ENCODE measurements around the gene SH3RF1.
"Not testable (repeated sequence)": the region's sequence is repeated elsewhere in the genome, so short reads cannot be mapped to it uniquely, and the experiment has no call there.

Gene SH3RF1

DNA sequence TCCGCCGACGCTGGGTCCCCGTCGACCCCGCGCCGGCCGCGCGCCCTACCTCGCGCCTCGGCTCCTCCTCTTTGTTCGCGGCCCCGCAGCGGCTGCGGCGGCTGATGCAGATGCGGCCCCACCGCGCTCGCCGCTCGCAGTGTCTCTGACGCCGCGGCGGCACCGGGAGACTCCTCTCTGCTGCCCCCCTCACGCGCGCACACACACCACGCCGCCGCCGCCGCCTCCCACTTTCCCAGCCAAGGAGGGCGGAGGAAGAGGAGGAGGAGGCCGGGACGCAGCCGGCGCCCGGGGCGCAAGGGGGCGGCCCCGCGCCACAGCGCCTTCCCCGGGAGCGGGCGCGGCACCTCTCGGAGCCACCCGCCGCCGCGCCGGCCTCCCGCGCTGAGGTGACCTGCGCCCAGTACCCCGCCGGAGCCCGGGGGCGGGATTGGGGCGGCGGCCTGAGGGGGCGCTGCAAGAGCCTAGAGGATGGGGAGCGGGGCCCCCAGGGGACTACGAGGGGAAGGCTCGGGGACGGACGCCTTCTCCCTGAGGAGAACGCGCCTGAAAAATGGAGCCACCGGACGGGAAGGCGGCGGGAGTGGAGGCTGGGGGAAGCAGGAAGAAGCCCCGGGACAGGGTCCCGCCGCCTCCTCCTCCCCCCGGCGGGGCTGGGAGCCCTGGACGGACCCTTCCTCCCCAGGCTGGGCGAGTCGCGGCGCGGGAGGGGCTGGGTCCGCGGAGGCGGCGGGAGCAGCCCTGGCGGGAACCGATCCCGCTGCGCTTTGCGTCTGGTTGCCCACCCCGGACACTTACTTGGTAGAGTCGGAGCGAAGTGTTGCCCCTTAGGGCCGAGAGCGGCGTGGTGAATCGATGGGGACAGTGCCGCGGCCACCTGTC, at the start of gene SH3RF1:
TSS of gene SH3RF1 (minus strand) at position 147 of the 882 bp plus-strand sequence. CDS start 1,744 bp downstream, outside the sequence.
- DNase-seq (ENCODE audit: low spot score) = peak; percentile 86

DNA sequence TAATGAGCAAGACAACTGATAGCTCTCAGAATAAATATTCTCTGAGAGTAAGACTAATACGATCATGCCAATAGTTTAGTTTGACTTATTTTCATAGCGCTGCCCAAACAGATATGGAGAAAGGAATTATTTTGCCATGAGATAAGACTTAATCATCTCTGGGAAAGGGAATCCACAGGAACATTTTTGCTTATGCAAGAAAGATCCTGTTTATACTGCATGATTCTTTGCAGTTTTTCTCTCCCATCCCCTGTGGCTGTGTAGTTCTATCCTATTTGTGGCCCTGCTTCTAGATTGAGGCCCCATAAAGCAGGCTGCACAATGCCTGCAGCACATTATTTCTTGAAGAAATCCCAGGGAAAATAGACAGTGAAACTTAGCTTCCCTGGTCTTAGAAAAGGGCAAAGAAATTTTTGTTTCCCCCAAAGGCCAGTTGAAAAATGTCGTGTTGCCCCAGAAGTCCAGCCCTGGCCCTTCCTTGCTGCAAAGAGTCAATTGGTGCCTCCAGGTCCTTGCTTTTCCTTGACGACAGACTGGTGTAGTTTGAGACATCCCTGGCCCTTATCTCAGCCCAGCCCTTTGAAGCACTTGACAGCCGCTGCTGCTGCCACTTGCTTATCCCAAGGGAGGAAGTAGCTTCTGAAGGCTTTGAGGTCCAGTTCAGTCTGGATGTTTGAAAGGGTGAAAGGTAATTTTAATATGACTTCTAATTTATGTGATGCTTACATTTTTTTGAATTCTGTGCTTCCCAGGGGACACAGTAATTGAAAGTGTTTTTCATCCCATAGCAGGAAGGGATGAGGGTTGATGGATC, 45.0 kb upstream of the SH3RF1 start:
- no peak for DNase-seq (ENCODE audit: low spot score)

DNA sequence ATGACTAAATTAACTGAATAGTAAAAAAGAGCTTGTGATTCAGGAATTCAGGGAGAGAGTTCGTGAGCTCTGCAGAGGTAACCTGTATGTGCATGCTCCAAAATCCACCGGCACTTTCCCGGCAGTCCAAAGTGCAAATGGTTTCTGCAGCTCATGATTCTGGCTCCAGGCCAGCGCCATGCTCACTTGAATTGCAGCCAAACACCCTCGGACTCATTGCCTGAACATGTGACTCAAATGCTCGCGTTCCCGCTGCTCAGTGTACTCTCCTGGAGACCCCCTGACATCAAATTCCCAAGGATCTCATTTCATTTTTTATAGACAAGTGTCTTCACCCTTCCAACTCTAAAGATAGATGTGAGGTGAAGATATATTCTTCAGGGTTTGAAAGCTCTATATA, 44.1 kb upstream of the SH3RF1 start:
- peak; percentile 87 for DNase-seq (ENCODE audit: low spot score)

DNA sequence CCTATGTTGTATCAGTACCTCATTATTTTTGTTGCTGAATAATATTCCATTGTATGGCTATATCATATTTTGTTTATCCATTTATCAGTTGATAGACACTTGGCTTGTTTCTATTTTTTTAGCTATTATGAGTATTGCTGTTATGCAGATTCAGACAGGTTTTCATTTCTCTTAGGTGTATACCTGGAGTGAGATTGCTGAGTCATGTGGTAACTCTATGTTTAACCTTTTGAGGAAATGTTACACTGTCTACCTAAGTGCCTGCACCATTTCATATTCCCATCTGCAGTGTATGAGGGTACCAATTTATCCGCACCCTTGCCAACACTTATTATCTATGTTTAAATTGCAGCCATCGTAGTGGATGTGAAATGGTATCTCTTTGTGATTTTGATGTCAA, 43.0 kb upstream of the SH3RF1 start:
- no peak for DNase-seq (ENCODE audit: low spot score)

DNA sequence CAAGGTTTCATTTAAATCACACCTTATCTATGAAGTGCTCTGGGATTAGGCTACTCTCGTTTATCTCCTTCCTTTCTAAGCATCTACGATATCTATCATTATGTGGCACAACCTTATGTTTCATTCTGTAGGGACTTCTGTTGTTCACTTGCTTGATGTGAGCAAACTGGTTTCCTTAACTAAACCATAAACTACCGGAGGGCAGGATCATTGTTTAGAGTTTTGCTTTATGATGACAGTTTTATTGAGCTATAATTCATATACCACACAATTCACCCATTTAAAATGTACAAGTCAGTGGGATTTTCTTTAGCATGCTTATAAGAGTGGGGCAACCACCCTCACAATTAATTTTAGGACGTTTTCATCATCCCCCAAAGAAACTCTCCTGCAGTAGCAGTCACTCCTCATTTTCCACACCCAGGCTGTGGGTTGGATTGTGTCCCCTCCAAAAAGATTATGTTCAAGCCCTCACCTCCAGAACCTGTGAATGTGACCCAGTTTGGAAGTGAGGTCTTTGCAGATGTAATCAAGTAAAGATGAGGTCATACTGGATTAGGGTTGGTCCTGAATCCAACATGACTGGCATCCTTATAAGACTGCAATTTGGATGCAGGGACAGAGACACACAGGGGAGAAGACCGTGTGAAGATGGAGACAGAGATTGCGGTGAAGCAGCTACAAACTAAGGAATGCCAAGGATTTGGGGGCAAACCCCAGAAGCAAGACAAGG, 42.1 kb upstream of the SH3RF1 start:
- peak; percentile 41 for DNase-seq (ENCODE audit: low spot score)

DNA sequence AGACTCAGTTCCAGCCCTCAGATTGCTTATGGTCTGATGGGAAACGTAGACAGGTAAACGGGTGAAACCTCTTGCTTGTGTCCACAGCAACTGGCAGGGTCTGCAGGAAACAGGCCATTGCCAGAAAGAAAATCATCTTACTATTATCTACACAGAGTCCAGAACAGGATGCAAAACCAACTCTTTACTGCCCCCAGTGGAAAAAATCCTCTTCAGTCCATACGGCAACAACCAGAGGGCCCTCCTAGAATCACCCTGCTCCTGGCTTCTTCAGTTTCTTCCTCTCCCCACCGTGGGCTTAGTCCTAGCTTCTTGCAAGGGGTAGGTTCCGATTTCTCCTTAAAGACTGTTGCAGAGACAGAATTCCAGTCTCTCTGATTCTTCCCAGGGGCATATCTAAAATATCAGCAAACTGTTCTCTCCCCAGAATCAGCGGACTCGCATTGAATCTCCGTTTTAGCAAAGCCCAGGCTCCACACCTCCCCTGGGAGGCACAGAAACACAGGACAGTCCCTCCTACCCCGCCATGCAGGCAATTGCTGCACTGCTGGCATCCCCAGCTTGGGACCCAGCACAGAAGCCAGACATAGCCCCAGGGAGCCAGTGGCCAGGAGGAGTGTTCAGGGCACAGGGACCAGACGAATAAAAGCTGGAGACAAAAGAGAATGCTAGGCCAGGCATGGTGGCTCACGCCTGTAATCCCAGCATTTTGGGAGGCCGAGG, 41.0 kb upstream of the SH3RF1 start:
- peak; percentile 59 for DNase-seq (ENCODE audit: low spot score)

DNA sequence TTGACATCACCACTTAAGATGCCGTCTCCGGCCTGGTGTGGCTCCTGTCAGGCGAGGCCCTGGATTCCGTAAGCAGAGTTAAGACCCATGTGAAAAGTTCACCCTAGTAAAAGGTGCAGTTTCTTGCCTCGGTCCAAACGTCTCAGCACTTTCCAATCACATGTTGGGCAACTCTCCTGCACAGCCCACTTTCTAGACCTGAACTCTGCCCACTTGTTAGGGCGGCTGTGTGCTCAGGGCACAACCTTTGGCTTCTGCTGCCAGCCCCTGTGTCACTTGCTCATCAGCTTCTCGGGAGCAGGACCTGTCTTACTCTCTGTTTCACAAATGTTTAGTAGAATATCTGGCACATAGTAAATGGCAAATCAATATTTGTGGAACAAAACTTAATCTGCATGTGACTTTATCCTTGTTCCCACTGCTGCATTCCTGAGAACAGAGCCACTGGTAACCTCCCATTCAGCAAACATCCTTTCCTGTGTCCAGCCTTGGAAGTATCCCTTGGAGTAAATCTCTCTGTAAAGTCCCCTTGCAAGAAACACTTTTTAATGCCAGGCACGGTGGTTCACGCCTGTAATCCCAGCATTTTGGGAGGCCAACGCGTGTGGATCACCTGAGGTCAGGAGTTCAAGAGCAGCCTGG, 38.7 kb upstream of the SH3RF1 start:
- DNase-seq (ENCODE audit: low spot score) = no peak

DNA sequence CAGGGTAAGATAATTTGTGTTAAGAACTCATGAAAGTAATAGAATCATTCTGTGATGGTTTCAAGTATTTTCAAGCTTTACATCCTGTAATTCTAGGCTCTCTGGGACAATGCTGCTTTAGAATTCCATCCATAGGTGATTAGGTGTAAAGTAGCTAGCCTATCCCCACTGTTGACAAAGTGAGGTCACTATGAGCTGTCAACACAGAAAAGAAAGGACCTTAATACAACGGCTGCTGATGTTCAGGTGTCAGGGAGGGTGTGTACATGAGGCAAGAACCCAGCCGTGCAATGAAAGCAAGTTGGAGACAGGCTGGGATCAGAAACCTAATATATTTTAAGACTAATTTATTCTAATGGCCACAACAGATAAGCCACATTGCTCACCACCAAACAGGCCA, 36.8 kb upstream of the SH3RF1 start:
- DNase-seq (ENCODE audit: low spot score) = no peak

DNA sequence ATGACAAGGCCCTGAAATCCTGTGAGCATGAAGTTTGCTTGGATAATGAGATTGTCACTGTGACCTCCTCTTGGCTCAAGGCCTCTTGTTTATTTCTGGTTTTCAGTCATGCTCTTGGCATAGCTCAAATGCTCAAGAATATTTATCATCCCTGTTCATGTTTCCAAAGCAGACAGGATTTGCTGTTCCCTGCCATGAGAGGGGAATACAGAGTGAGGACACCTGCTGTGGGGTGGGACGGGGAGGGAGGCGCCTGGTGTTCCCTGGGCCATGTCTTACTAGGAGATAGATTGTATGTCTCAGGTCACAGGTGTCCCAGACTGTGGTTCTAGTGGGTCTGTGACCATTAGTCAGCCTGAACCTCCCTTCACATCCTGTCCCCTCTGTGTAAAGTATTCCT, 34.9 kb upstream of the SH3RF1 start:
- DNase-seq (ENCODE audit: low spot score) = no peak

DNA sequence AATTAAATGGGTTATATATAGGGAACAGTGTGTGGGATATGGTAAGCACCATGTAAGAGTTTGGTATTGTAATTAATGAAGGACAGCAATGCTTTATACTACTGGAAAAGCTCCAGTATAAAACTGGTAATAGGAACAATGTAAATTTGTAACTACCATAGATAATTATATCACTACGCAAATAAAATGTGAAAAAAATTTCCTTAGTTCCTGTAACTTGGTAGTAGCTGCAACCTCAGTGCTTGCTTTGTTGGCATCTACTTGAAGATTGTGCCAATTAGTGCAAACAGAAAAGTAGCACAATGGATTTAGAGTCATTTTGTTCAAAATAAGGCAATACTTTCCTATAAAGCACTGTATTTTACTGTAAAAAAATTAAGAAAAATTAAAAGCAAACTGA, 34.4 kb upstream of the SH3RF1 start:
- DNase-seq (ENCODE audit: low spot score) = no peak

DNA sequence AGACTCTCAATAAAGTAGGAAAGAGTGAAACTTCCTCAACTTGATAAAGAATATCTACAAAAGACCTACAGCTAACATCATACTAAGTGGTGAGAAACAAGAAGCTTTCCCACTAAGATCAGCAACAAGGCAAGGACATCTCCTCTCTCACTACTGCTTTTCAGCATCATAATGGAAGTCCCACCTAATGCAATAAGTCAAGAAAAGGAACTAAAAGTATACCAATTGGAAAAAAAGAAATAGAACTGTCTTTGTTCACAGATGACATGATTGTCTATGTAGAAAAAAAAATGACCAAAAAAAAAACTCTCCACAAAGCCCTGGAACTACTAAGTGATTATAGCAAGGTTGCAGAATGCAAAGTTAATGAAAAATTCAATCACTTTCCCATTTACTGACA, 25.1 kb upstream of the SH3RF1 start:
- DNase-seq (ENCODE audit: low spot score) = no peak

DNA sequence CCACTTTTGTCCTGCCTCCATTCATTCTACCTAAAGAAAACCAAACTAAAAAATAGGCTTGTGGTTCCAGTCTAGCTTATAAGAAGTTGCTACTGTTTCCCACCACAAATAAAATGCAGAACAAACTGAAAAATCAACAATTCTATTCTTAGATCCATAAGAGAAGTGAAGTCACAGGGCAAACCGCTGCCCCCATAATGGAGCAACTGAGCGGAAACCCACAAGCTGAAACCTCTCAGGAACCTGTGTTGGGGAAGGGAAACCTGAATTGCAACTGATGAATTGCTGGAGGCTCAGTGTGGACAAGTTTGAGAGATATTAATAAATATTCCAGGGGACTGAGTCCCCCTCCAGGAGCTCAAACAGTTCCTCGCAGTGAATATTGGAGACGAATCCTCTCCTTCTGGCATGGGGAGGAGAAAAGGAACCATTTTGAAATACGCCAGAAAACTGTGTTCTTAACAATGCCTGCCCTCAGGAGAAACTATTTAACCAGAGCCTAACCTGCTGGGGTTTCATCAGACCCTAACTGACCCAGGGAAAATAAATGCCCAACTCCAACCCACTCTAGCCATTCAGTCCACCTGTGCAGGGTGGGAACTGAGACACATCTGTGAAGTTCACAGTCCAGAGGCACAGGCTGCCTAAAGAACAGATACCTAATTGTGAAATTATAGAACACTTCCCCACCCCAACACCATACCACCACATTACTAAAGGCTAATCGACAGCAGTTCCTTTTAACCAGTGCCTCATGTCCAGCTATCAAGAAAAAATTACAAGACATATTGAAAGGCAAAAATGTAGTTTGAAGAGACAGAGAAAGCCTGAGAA, 22.8 kb upstream of the SH3RF1 start:
- DNase-seq (ENCODE audit: low spot score) = no peak

DNA sequence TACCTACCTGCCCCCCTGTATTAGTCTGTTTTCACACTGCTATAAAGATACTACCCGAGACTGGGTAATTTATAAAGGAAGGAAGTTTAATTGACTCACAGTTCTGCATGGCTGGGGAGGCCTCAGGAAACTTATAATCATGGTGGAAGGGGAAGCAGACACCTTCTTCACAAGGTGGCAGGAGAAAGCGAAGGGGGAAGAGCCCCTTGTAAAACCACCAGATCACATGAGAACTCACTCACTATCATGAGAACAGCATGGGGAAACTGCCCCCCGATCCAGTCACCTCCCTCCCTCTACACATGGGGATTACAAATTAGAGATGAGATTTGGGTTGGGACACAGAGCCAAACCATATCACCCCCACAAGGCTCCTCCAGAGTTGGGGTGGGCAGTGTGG, 17.2 kb upstream of the SH3RF1 start:
- not testable (repeated sequence) for DNase-seq (ENCODE audit: low spot score)

DNA sequence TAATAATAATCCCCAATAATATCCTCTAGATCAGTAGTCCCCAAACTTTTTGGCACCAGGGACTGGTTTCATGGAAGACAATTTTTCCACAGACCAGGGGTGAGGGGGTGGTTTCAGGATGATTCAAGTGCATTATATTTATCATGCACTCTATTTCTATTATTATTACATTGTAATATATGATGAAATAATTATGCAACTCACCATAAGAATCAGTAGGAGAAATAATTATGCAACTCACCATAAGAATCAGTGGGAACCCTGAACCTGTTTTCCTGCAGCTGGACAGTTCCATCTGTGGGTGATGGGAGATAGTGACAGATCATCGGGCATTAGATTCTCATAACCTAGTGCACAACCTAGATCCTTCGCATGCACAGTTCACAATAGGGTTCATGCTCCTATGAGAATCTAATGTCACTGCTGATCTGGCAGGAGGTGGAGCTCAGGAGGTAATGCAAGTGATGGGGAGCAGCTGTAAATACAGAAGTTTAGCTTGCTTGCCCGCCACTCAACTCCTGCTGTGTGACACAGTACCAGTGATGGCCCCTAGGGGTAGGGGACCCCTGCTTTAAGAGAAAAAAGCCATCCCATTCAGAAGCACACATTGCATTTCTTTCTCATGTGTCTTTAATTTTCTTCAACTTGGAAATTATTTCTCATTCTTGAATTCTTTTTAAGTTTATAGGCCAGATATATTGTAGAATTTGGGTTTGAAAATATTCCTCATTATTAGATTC, 16.0 kb upstream of the SH3RF1 start:
- DNase-seq (ENCODE audit: low spot score) = no peak

DNA sequence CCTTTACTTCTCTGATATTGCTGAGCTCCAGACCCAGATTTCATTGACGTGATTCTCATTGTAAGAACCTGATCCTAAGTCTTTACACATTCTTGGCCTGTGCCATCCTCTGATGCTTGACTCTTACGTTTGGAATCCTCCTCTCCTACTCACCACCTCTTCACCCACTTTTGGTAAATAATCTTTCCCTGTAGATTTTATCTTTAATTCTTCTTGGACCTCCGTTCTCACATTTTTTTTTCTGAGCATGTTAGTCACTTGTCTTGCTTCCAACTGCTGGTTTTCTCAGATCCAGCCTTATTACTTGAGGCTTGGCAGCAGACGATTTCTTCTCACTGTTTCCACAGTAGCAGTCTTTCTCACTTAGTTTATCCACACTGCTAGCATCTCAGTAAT, 12.4 kb upstream of the SH3RF1 start:
- no peak for DNase-seq (ENCODE audit: low spot score)

DNA sequence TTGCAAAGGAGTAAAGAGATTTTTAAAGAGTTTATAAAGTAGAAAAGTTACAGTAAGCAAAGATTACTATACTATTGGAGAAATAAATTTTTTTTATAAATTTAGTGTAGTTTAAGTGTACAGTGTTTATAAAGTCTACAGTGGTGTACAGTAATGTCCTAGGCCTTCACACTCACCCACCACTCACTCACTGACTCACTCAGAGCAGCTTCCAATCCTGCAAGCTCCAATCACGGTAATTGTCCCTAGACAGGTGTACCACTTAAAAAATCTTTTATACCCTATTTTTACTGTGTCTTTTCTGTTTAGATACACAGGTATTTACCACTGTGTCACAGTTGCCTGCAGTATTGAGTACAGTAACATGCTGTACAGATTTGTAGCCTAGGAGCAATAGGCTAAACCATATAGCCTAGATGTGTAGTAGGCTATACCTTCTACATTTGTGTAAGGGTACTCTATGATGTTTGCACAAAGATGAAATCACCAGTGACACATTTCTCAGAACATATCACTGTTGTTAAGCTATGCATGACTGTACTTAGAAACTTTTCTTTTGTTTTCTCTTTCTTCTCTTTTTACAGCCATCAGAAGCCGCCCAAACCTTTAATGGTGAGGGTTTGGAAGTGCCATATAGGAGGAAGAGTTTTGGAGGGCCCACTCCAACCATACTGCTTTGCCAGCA, 11.8 kb upstream of the SH3RF1 start:
- no peak for DNase-seq (ENCODE audit: low spot score)

DNA sequence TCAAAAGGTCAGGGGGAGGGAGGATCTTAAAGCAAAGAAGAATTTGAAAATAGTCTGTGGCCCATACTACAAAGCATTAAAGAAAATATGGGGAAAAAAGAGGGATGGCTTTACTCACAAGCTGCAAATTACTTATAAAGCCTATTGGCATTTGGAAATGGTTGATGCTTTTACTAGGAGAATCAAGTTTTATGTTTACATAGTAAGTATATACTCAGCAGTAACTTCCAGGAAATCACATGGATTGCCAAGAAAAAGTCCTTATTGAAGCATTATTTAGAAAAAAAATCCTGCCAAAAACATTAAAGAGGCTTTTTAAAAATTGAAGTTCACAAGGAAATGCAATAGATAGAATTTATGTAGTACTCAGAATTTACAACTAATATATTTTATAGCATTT, 8.4 kb upstream of the SH3RF1 start:
- no peak for DNase-seq (ENCODE audit: low spot score)

DNA sequence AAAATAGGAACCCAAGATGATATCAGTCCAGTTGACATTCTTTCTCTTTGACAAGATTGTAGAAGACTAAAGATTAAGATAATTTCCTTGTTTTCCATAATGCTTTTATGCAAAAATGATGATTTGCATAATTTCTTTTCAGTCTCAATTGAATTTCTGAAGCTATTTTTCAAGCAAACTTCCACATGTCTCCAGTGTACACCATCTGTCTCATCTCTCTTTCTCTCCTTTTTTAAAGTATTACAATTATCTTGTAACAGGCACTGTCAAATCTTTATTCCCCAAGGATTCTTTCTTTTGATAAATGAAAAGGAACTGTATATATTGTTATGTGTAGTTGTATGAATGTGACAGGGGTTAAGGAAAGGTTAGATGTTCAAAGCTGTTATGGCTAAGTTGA, 7.9 kb upstream of the SH3RF1 start:
- DNase-seq (ENCODE audit: low spot score) = no peak

DNA sequence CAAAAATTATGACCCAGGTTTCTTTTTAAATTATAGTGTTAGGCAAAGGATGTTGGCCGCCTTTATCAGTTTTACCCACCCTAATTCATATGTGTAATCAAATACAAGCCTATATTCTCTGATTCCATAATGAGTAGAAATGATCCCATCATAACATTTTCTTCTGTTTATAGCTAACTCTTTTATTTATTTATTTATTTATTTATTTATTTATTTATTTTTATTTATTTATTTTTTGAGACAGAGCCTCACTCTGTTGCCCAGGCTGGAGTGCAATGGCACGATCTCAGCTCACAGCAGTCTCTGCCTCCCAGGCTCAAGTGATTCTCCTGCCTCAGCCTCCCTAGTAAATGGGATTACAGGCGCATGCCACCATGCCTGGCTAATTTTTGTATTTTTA, 7.1 kb upstream of the SH3RF1 start:
- DNase-seq (ENCODE audit: low spot score) = not testable (repeated sequence)

All from LoVo (cell line).